SU-DHL-6 (cell line): Measurements from ENCODE around the gene SRF.

Source experiments
- H2AFZ ChIP-seq: fragments of 200-600 bp; sonication (generic); 2 replicates; pipeline ENCODE4 v1.6.1; 2014; ENCODE audit warnings: low read depth, mild to moderate bottlenecking, moderate library complexity, mixed read lengths, antibody characterized with exemption, low read length; ENCODE audit not compliant: severe bottlenecking
- H3F3A ChIP-seq: fragments of 200-600 bp; shearing (Covaris generic); 2 replicates; pipeline ENCODE4 v1.6.0; 2016; ENCODE audit warnings: antibody characterized with exemption, mild to moderate bottlenecking; ENCODE audit not compliant: insufficient read depth
- H3K27ac ChIP-seq: fragments of 200-600 bp; sonication (generic); 2 replicates; pipeline ENCODE4 v1.5.1; 2016; ENCODE audit warnings: low read depth, mild to moderate bottlenecking, low read length, moderate library complexity, mixed read lengths
- H3K27me3 ChIP-seq: fragments of 200-600 bp; sonication (generic), shearing (Covaris generic); 2 replicates; pipeline ENCODE4 v1.6.0; 2014; ENCODE audit warnings: mild to moderate bottlenecking, low read length
- H3K36me3 ChIP-seq: fragments of 200-600 bp; sonication (generic); 2 replicates; pipeline ENCODE4 v1.6.1; 2014; ENCODE audit warnings: mild to moderate bottlenecking, low read length, mixed read lengths
- H3K4me2 ChIP-seq: fragments of 300-600, 200-600 bp; shearing (Covaris generic), sonication (generic); 2 replicates; pipeline ENCODE4 v1.6.0; 2014; ENCODE audit warnings: low read length, low read depth, mild to moderate bottlenecking; ENCODE audit not compliant: poor library complexity, severe bottlenecking
- H3K4me3 ChIP-seq: fragments of 200-600 bp; sonication (generic); 2 replicates; pipeline ENCODE4 v1.5.1; 2014; ENCODE audit warnings: antibody characterized with exemption, low read length, mild to moderate bottlenecking, mixed read lengths; ENCODE audit not compliant: insufficient read depth, poor library complexity, severe bottlenecking
- H3K79me2 ChIP-seq: fragments of 200-600 bp; sonication (generic); 2 replicates; pipeline ENCODE4 v1.6.1; 2014; ENCODE audit warnings: mild to moderate bottlenecking, low read length, moderate library complexity; ENCODE audit not compliant: insufficient read depth
- H3K9ac ChIP-seq: fragments of 200-600 bp; sonication (generic); 2 replicates; pipeline ENCODE4 v1.7.0; 2014; ENCODE audit warnings: mild to moderate bottlenecking, low read length
- H3K9me2 ChIP-seq: fragments of 200-600 bp; sonication (generic); replicated peaks from 2 replicates; pipeline ENCODE4 v1.6.1; 2014; ENCODE audit warnings: low read length; ENCODE audit not compliant: insufficient read depth
- H3K9me3 ChIP-seq: fragments of 200-600 bp; sonication (generic); 2 replicates; pipeline ENCODE4 v1.6.1; 2014; ENCODE audit warnings: low read length, mixed read lengths; ENCODE audit not compliant: insufficient read depth
- H4K20me1 ChIP-seq: fragments of 200-600 bp; sonication (generic); 2 replicates; pipeline ENCODE4 v1.6.1; 2014; ENCODE audit warnings: low read depth, mild to moderate bottlenecking, antibody characterized with exemption, low read length, moderate library complexity, mixed read lengths
- CTCF ChIP-seq: fragments of 200-600 bp; sonication (generic); IDR thresholded peaks from one replicate; pipeline ENCODE4 v1.5.1; 2017; ENCODE audit warnings: antibody characterized with exemption, mild to moderate bottlenecking, low read length, moderate library complexity; ENCODE audit not compliant: insufficient read depth, poor library complexity, severe bottlenecking
- EZH2phosphoT487 ChIP-seq: fragments of 200-600 bp; sonication (generic), shearing (Covaris generic); conservative IDR thresholded peaks from 2 replicates; pipeline ENCODE4 v1.6.1; 2018; ENCODE audit warnings: mild to moderate bottlenecking, antibody characterized with exemption, low read length, moderate library complexity, mixed read lengths

SRF gene

GRCh38 chr6:43204271-43205105 lies 33.4 kb downstream of the SRF start:
- H3K79me2 ChIP-seq, result no peaks in the 10 kb centered on the region
- no peak overlapping the region for H2AFZ ChIP-seq
- no peak overlapping the region for H3K9ac ChIP-seq
- H3K4me2 ChIP-seq, result no peak overlapping the region
- no peak overlapping the region for H3K4me3 ChIP-seq
- H3K36me3 ChIP-seq, result peaks cover 8% of the 10 kb centered on the region; the same call in 1 of the 2 replicates
- no peaks in the 10 kb centered on the region for H3K9me3 ChIP-seq
- H3K9me2 ChIP-seq, result no peaks in the 10 kb centered on the region
- no peaks in the 10 kb centered on the region for H4K20me1 ChIP-seq
- TF ChIP-seq EZH2phosphoT487, result no peak
- no peak for TF ChIP-seq CTCF
- 0 out of 2 replicates have a peak, but pooled peaks cover 4% of the 10 kb centered on the region for H3F3A ChIP-seq
- H3K27ac ChIP-seq, result no peak overlapping the region
- no peaks in the 10 kb centered on the region for H3K27me3 ChIP-seq

- H3F3A ChIP-seq, result 0 out of 2 replicates have a peak, but pooled peaks cover 4% of the 10 kb centered on the region
- no peak overlapping the region for H3K4me3 ChIP-seq
- no peaks in the 10 kb centered on the region for H3K9me2 ChIP-seq
- no peak overlapping the region for H3K4me2 ChIP-seq
- no peak overlapping the region for H2AFZ ChIP-seq
- H3K79me2 ChIP-seq, result no peaks in the 10 kb centered on the region
- no peaks in the 10 kb centered on the region for H4K20me1 ChIP-seq
- peaks cover 8% of the 10 kb centered on the region; the same call in 1 of the 2 replicates for H3K36me3 ChIP-seq
- no peak overlapping the region for H3K27ac ChIP-seq
- TF ChIP-seq CTCF (no peak), EZH2phosphoT487 (no peak)
- H3K9me3 ChIP-seq, result no peaks in the 10 kb centered on the region
- H3K9ac ChIP-seq, result no peak overlapping the region
- H3K27me3 ChIP-seq, result no peaks in the 10 kb centered on the region
Measured at GRCh38 chr6:43205849-43206248, 34.8 kb downstream of the SRF start.

GRCh38 chr6:43207286-43207685 lies 36.2 kb downstream of the SRF start:
- Histone ChIP-seq H3K4me3 (no peak overlapping the region), H3K27ac (no peak overlapping the region), H3K27me3 (no peaks in the 10 kb centered on the region)

More at GRCh38 chr6:43207286-43207685, 36.2 kb downstream of the SRF start:
- Histone ChIP-seq H3K9ac (no peak overlapping the region), H3K4me2 (no peak overlapping the region), H2AFZ (no peak overlapping the region), H3K79me2 (no peaks in the 10 kb centered on the region), H3K9me2 (no peaks in the 10 kb centered on the region), H3F3A (0 out of 2 replicates have a peak, but pooled peaks cover 8% of the 10 kb centered on the region), H4K20me1 (no peaks in the 10 kb centered on the region), H3K9me3 (no peaks in the 10 kb centered on the region), H3K36me3 (peaks cover 6% of the 10 kb centered on the region; the same call in 1 of the 2 replicates)
- TF ChIP-seq EZH2phosphoT487, result no peak
- no peak for TF ChIP-seq CTCF
